Ovary (tissue), 9 donors: ENCODE results near the gene EYA2. TPM values are rescaled to one million over a fixed set of nuclear protein-coding genes. Genes with fewer than 3 reads are reported as not detected.

Experiments
- DNase-seq, 5 donors: peaks; one replicate each; pipeline ENCODE4 v3.0.0-alpha.2; 2019 to 2020
- H3K27ac ChIP-seq, 2 donors: fragments of 200-600 bp; one replicate each; pipeline versions ENCODE4 v1.5.1 to v1.8.0; 2019 to 2022
- H3K27me3 ChIP-seq: fragments of 200-600 bp; one replicate; pipeline ENCODE4 v1.8.0; 2022
- H3K36me3 ChIP-seq: fragments of 200-600 bp; sonication (generic); one replicate; pipeline ENCODE4 v1.5.1; 2019
- H3K4me1 ChIP-seq: one replicate; pipeline ENCODE4 v1.8.1; 2013; ENCODE audit warnings: mild to moderate bottlenecking, moderate library complexity; ENCODE audit not compliant: insufficient read depth
- H3K4me3 ChIP-seq: fragments of 200-600 bp; sonication (generic); one replicate; pipeline ENCODE4 v1.5.1; 2017
- H3K9me3 ChIP-seq, 2 donors: fragments of 200-600 bp in 1 of 2; sonication (generic) in 1 of 2; one replicate each; pipeline versions ENCODE4 v1.5.1 to v1.8.1; 2013 to 2019; ENCODE audit warnings: mild to moderate bottlenecking in 1 of 2, moderate library complexity in 1 of 2
- CTCF ChIP-seq, 3 donors: fragments of 450-650 bp in 2 of 3; fragments of 200-600 bp in 1 of 3; IDR thresholded peaks; one replicate each; pipeline versions ENCODE4 v1.5.1 to v1.8.0; 2016 to 2022; ENCODE audit warnings: antibody characterized with exemption in 3 of 3, mild to moderate bottlenecking in 1 of 3
- EP300 ChIP-seq: sonication (generic); formaldehyde crosslinking; IDR thresholded peaks from one replicate; pipeline ENCODE4 v1.6.1; 2017; ENCODE audit warnings: antibody characterized with exemption
- POLR2A ChIP-seq: fragments of 450-650 bp; IDR thresholded peaks from one replicate; pipeline ENCODE4 v1.6.1; 2017; ENCODE audit warnings: antibody characterized with exemption, mild to moderate bottlenecking, moderate library complexity
- WGBS, 3 donors: extraction: QIAGEN DNeasy Blood & Tissue Kit in 1 of 3; methylation state at CpG; one replicate each; pipeline versions ENCODE4 v1.1.5 to v1.1.7; 2013 to 2017; 5-methylcytosine and 5-hydroxymethylcytosine counted together
- intact Hi-C, 4 donors: fragments of 100-400 bp; cut with DNase I; formaldehyde crosslinking; loops; one replicate each; pipeline versions ENCODE4 v1.11.0 to v1.15.1; 2022 to 2023
- polyA plus RNA-seq, 2 donors: library from polyadenylated mRNA; stranded (reverse); fragments of 200-250 nt in 1 of 2; fragments of 350-450 nt in 1 of 2; fragmentation: Illumina TruSeq in 1 of 2; extraction: RNeasy Lipid Tissue Mini Kit (QIAGEN cat#74804) in 1 of 2; gene quantifications; one replicate each; pipeline ENCODE4 v1.2.3, GENCODE V29; 2013 to 2014
- total RNA-seq, 7 donors: library from RNA; depleted of rRNA in 2 of 7; stranded (reverse); fragments of >200 nt in 2 of 7; fragmentation: NEBNext Ultra II Directional in 3 of 7; extraction: Animal tissue kit (Norgen Biotek cat#: 25700) in 3 of 7; gene quantifications; one replicate each; pipeline versions ENCODE4 v1.1.0 to v1.2.4, GENCODE V29; 2016 to 2023
- donor health status: DM: no; HTN: no; CAD: no; lungs with moderate emphysema.
- donor health status: DM: no; HTN: no; CAD: no.
- donor health status: Bipolar disorder and iron deficiency.
- donor health status: DM: yes; HTN: yes; CAD: no.
- donor health status: DM: no; HTN: no; CAD: no.
- donor health status: DM: yes; HTN: yes; CAD: no.

The EYA2 gene
- total and polyA plus RNA-seq, 9 donors = 0.18 to 7.6 (median 1.7) TPM

GRCh38 chr20:46977204-46977603 is 82.6 kb downstream of the EYA2 start:
- no peak for DNase-seq
- Histone ChIP-seq H3K36me3 (no peaks in the 10 kb centered on the region), H3K4me1 (no peaks in the 10 kb centered on the region), H3K9me3 (no peaks in the 10 kb centered on the region), H3K4me3 (no peak overlapping the region), H3K27ac (no peak overlapping the region), H3K27me3 (no peaks in the 10 kb centered on the region)
- TF ChIP-seq EP300 (no peak), CTCF (IDR thresholded peaks at IDR 0.05) (no peak), POLR2A (no peak)
- intact Hi-C loops = no loop called here

- Histone ChIP-seq H3K9me3 (no peaks in the 10 kb centered on the region), H3K4me3 (no peak overlapping the region), H3K36me3 (no peaks in the 10 kb centered on the region), H3K4me1 (no peaks in the 10 kb centered on the region), H3K27ac (no peak overlapping the region), H3K27me3 (no peaks in the 10 kb centered on the region)
- TF ChIP-seq EP300 (no peak), POLR2A (no peak), CTCF (IDR thresholded peaks at IDR 0.05) (no peak)
- no peak for DNase-seq
- intact Hi-C loops = no loop called here
- WGBS, 3 donors = 79 to 89% (median 82%) methylated on average over 13 of the region's 13 CpGs
Measured at GRCh38 chr20:46977909-46978588, 83.4 kb downstream of the EYA2 start.

GRCh38 chr20:46978951-46979491 is 84.4 kb downstream of the EYA2 start:
- Histone ChIP-seq H3K4me1 (no peaks in the 10 kb centered on the region), H3K27ac (no peak overlapping the region), H3K9me3 (no peaks in the 10 kb centered on the region), H3K36me3 (no peaks in the 10 kb centered on the region), H3K27me3 (no peaks in the 10 kb centered on the region), H3K4me3 (no peak overlapping the region)
- no peak for DNase-seq
- no peak for TF ChIP-seq POLR2A
- WGBS, 3 donors = 33 to 51% (median 35%) methylated on average over 9 of the region's 9 CpGs
- intact Hi-C loops = no loop called here

- no peaks in the 10 kb centered on the region for H3K36me3 ChIP-seq
- H3K4me1 ChIP-seq = no peaks in the 10 kb centered on the region
- no peak overlapping the region for H3K4me3 ChIP-seq
- intact Hi-C loops = no loop called here
- H3K9me3 ChIP-seq = no peaks in the 10 kb centered on the region
- whole genome bisulfite sequencing, 3 donors = 44 to 62% (median 52%) methylated on average over 8 of the region's 8 CpGs
- TF ChIP-seq CTCF (IDR thresholded peaks at IDR 0.05) (no peak), EP300 (no peak)
- no peaks in the 10 kb centered on the region for H3K27me3 ChIP-seq
- no peak for DNase-seq
- H3K27ac ChIP-seq = no peak overlapping the region
Measured at GRCh38 chr20:46979603-46980241, 85.1 kb downstream of the EYA2 start.

GRCh38 chr20:46981184-46981583 is 86.5 kb downstream of the EYA2 start:
- DNase-seq = no peak
- Histone ChIP-seq H3K9me3 (no peaks in the 10 kb centered on the region), H3K4me1 (no peaks in the 10 kb centered on the region), H3K4me3 (no peak overlapping the region), H3K36me3 (no peaks in the 10 kb centered on the region), H3K27ac (no peak overlapping the region), H3K27me3 (no peaks in the 10 kb centered on the region)
- intact Hi-C loops = no loop called here
- TF ChIP-seq CTCF (IDR thresholded peaks at IDR 0.05) (no peak), EP300 (no peak), POLR2A (no peak)
